NT2/D1 (cell line): Measurements from ENCODE around the gene UGT1A6.

Source experiments
- SUZ12 ChIP-seq: IDR thresholded peaks from 2 replicates; pipeline ENCODE4 v1.6.1; 2011; ENCODE audit not compliant: insufficient read length, insufficient read depth; ENCODE audit errors: extremely low read depth
- YY1 ChIP-seq: IDR thresholded peaks from 2 replicates; pipeline ENCODE4 v1.6.1; 2011; ENCODE audit not compliant: insufficient read length, insufficient read depth

- TF ChIP-seq YY1 (no peak), SUZ12 (no peak)
Observed at GRCh38 chr2:233799716-233800115, 107.0 kb downstream of the UGT1A6 start.
